Inferior parietal cortex (tissue), 1 donor: ENCODE measurements around the gene VAT1L.
A peak's percentile ranks its signal among the peaks of the same experiment; 100 is the strongest.
"Not testable (repeated sequence)": the region's sequence is repeated elsewhere in the genome, so short reads cannot be mapped to it uniquely, and the experiment has no call there.

ENCODE experiments used
- DNase-seq: peaks from one replicate; pipeline ENCODE4 v3.0.0-alpha.2; 2016; ENCODE audit errors: extremely low spot score

Gene VAT1L

DNA sequence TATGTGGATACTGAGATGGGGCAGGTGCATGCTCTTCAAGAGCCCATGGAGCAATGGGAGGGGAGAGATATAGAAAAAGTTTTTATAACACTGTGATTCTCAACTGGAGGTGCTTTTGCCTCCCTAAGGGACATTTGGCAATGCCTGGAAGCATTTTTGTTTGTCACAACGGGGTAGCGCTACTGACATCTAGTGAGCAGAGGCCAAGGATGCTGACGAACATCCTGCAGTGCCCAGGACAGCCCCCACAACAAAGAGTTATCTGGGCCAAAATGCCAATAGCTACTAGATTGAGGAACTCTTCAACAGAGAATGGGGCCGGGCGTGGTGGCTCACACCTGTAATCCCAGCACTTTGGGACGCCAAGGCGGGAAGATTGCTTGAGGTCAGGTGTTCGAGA is 166.8 kb downstream of the VAT1L start:
- no peak for DNase-seq

DNA sequence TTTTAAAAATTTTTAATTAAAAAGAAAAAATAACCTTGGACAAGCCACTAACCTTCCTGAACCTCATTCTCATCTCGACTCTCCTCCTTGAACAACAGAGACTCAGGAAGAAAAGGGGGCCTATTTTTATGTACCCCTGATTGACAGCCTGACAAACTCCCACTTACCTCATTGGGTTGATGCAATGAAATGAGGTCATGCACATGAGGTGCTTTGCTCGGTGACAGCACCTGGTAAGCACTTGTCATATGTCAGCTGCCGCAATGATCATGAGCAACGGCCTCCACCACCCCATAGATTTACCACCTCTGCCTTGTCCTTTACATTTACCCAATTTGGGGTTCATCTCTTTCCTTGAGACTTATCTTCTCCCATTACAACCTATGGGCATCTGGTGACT is 167.9 kb downstream of the VAT1L start:
- DNase-seq: no peak

DNA sequence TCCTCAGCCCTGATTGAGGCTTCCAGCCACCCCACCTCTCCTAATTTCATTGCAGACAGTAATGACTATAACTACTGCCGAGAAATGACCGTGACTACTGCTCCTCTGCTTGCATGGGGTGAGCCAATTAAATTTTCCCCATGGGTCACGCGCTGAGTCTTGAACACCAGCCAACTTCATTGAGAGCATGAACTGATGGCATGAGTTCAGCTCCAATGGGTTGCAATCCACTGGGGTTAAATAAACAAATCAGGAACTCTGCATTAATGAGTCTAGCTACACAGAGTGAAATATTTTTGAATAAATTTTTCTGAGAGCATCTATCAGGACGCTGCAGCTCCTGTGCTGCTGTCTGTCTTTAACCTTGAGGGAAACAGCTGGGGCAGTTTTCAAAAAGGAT is 172.4 kb downstream of the VAT1L start:
- DNase-seq: no peak

DNA sequence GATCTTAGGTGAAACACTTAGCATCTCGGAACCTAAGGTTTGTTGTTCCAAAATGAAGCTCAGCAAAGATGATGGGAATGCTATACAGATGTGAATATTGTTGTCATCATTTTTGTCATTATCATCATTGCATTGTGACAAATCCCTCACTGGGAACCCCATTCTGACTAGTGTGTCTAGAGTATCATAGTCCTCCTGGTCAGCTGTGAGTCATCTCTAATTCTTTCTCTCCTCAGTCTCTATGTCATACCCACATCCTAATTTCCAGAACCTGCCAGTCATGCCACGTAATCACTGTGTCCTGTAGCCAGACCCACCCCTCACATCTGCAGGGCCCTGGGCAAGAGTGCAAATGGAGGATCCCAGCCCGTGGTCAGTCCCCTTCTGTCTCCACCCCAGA is 173.4 kb downstream of the VAT1L start:
- no peak for DNase-seq

DNA sequence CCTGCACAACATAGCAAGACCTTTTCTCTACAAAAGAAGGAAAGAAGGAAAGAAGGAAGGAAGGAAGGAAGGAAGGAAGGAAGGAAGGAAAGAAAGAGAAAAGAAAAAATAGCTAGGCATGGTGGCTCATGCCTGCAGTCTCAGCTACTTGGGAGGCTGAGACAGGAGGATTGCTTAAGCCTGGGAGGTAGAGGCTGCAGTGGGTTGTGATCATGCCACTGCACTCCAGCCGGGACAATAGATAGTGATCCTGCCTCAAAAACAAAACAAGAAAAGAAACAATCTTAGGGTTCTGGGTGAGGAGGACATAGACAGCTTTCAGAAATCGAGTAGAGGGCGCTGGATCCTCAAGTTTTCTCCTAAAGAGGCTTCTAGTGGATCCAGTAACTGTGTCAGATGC is 174.3 kb downstream of the VAT1L start:
- no peak for DNase-seq

DNA sequence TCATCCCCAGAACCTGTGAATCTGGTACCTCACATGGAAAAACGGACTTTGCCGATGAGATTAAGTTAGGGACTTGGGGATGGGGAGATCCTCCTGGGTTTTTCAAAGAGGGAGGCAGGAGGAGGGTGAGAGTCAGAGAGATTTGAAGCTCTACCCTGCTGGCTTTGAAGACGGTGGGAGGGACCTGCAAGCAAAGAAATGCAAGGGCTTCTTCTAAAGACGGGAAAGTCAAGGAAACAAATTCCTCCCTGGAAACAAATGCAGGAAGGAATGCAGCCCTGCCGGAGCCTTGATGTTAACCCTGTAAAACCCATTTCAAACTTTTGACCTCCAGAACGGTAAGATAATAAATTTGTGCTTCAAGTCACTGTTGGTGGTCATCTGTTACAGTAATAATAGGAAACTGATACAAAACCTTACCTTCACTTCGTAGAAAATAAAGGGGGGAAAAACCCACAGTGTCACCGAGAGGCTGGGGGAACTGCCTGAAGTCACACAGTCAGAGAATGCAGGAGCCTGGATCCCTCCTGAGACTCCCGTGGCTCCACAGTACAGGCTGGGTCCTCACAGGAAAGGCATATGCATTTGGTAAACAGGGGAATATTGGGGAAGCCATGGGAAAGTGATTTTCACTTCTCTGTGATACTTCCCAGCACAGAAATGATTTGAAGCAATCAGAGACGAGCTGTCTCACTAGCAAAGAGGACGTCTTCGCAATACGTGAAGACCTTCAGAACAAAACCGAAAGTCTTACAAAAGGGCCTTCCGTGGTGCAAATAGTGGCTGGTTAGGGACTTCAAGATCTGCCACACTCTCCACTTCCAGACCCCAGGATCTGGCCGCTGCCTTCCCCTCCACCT is 175.1 kb downstream of the VAT1L start:
- DNase-seq: no peak

DNA sequence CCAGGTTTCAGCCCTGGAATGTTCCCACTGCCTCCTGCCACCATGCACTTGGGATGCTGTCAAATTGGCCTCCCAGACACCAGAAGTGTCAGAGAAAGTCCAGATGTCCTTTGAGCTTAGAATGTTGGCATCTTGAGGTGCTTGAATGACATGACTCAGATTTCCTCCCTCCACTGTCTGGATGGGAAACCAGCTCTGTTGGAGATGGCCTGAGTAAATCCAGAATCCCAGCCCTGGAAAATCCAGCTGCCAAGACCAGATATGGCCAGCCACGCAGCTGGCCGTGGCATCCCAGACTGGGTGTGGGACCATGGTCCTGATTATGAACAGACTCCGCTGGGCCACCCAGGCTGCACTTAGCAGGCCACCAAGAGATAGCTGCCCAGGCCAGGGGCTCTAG is 177.0 kb downstream of the VAT1L start:
- DNase-seq: no peak

DNA sequence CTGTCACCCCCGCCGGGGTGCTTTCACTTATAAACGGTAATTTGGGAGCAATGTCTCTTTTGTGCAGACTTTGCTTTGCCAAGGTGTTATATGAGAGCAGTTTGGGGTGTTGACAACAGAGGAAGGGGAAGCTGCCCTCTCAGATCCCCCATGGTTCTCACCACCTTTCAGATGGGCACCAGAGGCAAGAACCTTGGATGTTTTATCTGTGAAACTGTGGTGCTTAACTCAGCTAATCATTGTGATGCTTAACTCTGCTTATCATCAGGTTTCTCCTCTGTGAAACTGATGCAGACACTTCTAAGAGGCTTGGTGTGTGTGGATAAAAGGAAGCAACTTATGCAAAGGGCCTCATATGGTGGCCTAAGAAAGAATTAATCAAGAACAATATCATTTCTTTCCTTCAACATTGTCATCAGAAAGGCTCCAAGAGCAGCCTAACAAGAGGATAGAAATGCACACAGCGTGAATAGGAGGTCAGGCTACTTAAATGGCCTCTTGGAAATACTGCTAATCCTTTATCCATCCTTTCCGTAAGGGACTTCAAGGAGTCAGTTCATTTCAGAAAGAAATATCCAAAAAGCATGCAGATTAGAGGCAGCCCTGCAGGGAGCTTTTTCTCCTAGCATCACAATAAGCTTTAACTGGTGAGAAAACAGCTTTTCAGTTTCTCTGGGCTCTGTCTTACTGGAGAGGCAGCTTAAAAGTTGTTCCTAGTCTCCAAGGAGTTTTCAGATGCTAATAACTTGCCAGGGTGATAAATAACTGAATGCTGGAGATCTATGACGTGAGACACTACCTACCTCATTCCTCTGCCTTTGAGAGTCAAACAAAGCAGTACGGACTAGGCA is 178.9 kb downstream of the VAT1L start:
- no peak for DNase-seq

DNA sequence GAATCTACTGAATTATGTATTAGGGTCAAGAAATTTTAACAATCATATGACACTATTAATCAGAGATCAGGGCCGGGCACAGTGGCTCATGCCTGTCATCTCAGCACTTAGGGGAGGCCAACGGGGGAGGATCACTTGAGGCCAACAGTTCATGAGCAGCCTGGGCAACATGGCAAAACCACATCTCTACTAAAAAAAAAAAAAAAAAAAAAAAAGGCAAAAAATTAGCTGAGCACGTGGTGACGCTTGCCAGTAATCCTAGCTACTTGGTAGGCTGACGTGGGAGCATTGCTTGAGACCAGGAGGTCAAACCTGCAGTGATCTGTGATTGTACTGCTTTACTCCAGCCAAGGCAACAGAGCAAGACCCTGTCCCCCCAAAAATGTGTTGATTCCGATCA is 181.5 kb downstream of the VAT1L start:
- DNase-seq: no peak

DNA sequence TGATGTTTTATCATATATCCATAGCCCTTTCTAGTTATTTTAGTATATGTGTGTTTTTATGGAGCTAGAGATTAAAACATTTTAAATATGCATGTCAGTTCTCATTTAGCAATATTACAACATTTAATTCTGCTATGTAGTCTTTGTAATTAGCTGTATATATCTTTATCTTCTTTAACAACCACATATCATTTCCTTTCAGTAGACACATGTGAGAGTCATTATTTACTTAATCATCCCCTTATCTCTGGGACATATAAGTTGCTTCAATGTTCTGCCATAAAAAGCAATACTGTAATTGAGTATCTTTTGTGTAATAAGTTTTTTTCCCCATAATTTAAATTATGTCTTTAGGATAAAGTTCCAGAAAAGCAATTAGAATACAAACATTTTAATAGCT is 182.0 kb downstream of the VAT1L start:
- DNase-seq: no peak

DNA sequence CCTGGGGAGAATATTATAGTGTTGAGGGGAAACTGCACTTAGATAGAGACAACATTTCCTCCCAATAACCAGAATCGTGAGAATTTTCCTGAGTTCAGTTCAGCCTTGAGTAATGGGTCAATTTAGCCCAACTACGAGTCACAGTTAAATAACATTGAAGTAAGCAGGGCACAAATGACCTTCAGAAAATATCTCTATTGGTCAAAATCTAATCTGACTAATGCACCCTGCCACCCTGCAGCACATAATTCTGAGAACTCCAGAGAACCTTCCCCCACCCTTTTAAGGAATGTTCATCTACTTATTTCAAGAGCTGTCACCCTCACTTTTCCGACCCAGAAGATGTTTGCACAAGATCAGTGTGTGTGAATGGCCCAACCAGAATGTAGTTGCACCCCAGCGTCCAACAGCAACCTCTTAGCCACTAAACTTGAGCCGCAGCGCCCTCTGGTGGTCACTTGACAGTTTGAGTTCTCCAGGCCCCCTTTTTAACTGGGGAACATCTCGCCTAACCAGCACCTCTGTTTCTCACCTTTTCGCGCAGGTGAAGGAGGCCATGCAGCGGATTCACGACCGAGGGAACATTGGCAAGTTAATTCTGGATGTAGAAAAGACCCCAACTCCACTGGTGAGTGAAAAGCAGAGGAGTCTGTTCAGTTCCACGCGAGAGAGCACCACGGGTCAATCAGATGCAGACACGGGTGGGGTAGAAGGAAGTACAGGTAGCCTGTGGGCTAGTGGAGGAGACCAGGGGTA is 183.1 kb downstream of the VAT1L start:
- peak; percentile 91 for DNase-seq

DNA sequence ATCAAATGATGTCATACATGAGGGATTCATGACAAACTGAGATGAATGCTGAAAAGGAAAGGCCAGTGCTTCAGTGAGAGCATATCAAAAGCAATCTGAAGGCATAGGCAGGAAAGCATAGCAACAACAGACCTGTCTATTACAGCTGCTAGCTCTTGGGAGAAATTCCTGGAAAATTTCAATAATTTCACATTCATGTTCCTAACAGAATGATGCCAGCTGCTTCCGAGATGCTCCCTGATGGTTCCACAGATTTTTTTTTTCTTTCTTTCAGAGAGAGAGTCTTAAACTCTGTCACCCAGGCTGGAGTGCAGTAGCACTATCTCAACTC is 183.7 kb downstream of the VAT1L start:
- no peak for DNase-seq

DNA sequence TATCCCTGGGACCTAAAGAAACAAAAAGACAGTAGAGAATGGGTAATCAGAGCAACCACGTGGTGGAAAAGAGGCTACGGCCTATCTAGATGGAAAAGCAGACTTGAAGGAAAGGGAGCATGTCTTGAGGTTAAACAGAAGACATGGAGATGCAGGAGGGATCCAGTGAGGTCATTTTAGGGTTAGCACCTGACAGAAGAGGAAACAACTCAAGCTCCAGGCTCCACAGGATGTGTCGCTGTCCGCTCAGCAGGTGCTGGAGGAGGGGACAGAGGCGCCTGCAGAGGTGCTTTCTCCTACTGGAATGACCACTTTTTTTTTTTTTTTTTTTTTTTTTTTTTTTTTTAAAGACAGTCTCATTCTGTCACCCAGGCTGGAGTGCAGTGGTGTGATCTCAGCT is 186.5 kb downstream of the VAT1L start:
- DNase-seq: no peak

DNA sequence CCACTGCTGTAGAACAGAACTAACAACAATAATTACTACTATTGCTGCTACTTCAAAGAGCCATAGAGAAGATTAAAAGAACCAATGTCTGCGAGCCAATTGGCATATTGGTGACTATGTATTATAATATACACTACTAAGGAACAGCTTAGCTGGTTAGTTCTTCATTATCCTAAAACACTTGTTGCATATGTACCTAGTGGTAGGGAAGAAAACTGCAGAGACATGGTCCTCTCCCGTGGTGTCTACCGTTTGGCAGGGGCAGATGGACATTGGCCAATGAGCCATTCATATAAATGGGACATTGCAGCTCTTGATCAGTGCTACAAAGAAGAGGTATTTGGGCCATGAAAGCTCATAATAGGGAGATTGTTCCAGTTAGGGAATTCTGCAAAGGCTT is 187.6 kb downstream of the VAT1L start:
- no peak for DNase-seq

DNA sequence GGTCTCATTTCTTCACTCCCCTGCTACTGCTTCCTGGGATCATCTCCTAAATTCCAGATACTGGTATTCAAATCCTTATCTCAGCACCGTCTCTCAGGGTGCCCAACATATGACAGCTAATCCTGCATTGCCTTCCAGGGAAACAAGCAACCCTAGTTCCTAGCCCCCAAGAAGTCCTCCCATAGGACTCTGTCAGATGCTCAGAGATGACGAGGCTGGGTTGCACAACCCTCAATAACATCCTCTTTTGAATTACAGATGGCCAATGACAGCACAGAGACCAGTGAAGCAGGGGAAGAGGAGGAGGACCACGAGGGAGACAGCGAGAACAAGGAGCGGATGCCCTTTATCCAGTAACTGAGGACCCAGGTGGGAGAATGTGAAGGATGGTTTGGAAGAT is 189.0 kb downstream of the VAT1L start:
- DNase-seq: no peak

DNA sequence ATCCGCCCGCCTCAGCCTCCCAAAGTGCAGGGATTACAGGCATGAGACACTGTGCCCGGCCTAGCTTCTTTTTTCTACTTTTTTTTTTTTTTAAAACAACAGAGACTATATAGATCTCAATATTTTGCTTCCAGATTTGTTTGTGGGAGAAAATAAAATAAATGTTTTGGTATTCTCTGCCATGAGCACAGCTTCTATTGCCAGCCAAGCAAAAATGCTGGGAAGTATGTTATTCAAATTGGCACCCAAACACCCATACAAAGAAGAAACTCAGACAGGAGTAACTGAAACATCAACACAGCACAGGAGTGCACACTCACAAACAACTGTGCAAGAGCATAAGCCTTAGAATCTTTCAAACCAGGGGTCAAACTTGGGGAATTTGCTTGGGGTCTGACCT is 196.7 kb downstream of the VAT1L start:
- DNase-seq: no peak

DNA sequence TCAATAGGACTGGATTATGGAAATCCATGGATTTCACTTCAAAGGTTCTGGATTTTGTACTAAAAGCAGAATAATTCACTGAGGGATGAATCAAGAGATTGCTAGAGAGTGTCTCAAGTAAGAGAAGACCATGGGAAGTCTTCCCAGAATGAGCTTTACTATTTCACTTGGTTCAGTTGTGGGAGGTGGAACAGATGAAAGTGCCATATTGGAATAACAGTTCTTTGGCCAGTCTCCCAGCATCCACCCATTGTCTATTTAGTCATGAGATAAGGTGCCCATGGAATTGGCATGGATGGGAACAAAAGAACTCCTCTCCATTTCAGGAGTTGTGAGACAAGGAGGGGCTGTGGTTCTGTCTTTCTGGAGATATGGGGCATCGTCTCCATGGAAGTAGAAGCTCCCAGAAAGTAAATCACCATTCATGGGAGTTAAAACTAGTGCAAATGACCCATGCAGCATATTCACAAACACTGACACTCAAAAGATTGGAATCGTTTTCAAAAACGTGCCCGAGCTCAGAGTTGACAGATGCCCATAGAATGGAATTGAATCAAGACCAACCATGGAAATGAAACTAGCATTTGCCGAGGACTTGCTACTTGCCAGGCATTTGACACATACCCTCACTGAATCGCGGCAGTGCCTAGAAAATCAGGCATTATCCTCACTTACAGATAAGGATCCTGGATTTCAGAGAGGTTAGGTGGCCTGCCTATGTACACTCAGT is 197.8 kb downstream of the VAT1L start:
- peak; percentile 61 for DNase-seq

DNA sequence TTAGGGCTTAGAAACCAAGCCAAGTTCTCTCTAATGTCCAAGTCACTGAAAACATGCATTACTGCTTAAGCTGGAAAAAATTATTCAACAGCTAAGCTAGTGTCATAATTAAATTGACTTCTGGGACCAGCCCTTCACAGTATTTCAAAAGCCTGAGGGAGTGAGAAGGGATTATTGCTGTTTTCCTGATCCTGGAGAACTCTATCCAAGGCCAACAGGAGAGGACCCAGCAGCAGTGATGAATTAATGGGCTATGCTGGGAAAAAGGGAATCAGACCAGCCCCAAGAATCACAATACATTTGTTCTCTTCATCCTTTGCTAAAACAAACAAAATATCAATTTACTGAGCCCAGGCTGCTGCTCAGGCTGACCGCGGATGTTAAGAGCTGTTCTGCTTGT is 199.4 kb downstream of the VAT1L start:
- DNase-seq: no peak

DNA sequence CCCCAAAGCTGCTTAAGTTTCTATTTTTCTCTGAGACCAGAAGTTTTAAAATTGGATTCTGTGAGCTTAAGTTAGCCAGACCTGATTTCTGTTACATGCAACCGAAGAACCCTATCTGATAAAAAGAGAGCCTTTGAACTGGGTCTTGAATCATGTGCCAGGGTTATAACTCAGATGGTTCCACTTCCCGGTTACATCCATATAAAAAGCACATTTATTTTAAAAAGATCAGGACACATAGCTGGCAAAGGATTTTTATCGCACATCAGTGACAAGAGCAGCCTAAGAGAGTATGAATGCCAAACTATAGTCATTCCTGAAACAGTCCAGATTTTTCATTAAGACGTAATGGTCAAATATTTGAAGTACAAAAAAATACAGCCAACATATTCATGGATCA is 201.5 kb downstream of the VAT1L start:
- DNase-seq: no peak

DNA sequence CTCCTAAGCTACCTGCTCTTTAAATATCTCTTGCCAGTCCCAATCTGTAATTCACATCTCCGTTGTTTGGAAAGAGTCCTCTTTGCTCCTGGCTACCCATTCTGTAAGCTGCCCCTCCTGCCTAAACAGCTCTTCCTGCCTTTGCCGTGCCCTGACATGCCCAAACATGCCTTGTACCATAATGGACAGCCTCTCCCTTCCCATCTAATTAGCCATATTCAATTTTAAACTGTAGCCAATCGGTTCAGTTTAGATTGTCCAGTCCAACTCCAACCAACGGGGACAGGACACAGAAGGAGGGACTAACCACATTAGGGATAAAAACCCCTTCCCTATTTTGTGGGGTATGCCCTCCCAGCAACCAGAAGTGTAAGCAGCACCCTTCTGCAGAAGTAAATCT is 203.3 kb downstream of the VAT1L start:
- no peak for DNase-seq

DNA sequence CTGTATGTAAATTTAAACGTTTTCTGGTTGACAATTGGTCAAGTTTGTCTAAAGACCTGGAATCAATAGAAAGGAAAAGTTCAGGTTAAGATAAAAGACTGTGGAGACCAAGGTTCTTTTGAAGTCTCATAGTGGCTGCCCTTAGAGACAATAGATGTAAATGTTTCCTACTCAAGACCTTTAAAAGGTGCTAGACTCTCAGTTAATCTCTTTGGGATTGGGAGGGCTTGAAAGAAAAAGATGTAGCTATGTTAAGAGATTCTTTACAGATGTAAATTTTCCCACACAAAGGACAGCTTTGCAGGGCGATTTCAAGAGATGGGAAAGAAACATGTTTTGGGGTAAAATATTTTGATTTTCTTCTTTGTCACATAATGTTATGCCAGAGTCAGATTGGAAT is 204.0 kb downstream of the VAT1L start:
- not testable (repeated sequence) for DNase-seq
